SU-DHL-6 (cell line): ENCODE measurements around the gene SPACDR.

Source experiments
- H2AFZ ChIP-seq: fragments of 200-600 bp; sonication (generic); 2 replicates; pipeline ENCODE4 v1.6.1; 2014; ENCODE audit warnings: low read depth, mild to moderate bottlenecking, moderate library complexity, mixed read lengths, antibody characterized with exemption, low read length; ENCODE audit not compliant: severe bottlenecking
- H3F3A ChIP-seq: fragments of 200-600 bp; shearing (Covaris generic); 2 replicates; pipeline ENCODE4 v1.6.0; 2016; ENCODE audit warnings: antibody characterized with exemption, mild to moderate bottlenecking; ENCODE audit not compliant: insufficient read depth
- H3K27ac ChIP-seq: fragments of 200-600 bp; sonication (generic); 2 replicates; pipeline ENCODE4 v1.5.1; 2016; ENCODE audit warnings: low read depth, mild to moderate bottlenecking, low read length, moderate library complexity, mixed read lengths
- H3K27me3 ChIP-seq: fragments of 200-600 bp; sonication (generic), shearing (Covaris generic); 2 replicates; pipeline ENCODE4 v1.6.0; 2014; ENCODE audit warnings: mild to moderate bottlenecking, low read length
- H3K36me3 ChIP-seq: fragments of 200-600 bp; sonication (generic); 2 replicates; pipeline ENCODE4 v1.6.1; 2014; ENCODE audit warnings: mild to moderate bottlenecking, low read length, mixed read lengths
- H3K4me2 ChIP-seq: fragments of 300-600, 200-600 bp; shearing (Covaris generic), sonication (generic); 2 replicates; pipeline ENCODE4 v1.6.0; 2014; ENCODE audit warnings: low read length, low read depth, mild to moderate bottlenecking; ENCODE audit not compliant: poor library complexity, severe bottlenecking
- H3K4me3 ChIP-seq: fragments of 200-600 bp; sonication (generic); 2 replicates; pipeline ENCODE4 v1.5.1; 2014; ENCODE audit warnings: antibody characterized with exemption, low read length, mild to moderate bottlenecking, mixed read lengths; ENCODE audit not compliant: insufficient read depth, poor library complexity, severe bottlenecking
- H3K79me2 ChIP-seq: fragments of 200-600 bp; sonication (generic); 2 replicates; pipeline ENCODE4 v1.6.1; 2014; ENCODE audit warnings: mild to moderate bottlenecking, low read length, moderate library complexity; ENCODE audit not compliant: insufficient read depth
- H3K9ac ChIP-seq: fragments of 200-600 bp; sonication (generic); 2 replicates; pipeline ENCODE4 v1.7.0; 2014; ENCODE audit warnings: mild to moderate bottlenecking, low read length
- H3K9me2 ChIP-seq: fragments of 200-600 bp; sonication (generic); replicated peaks from 2 replicates; pipeline ENCODE4 v1.6.1; 2014; ENCODE audit warnings: low read length; ENCODE audit not compliant: insufficient read depth
- H3K9me3 ChIP-seq: fragments of 200-600 bp; sonication (generic); 2 replicates; pipeline ENCODE4 v1.6.1; 2014; ENCODE audit warnings: low read length, mixed read lengths; ENCODE audit not compliant: insufficient read depth
- H4K20me1 ChIP-seq: fragments of 200-600 bp; sonication (generic); 2 replicates; pipeline ENCODE4 v1.6.1; 2014; ENCODE audit warnings: low read depth, mild to moderate bottlenecking, antibody characterized with exemption, low read length, moderate library complexity, mixed read lengths
- EZH2phosphoT487 ChIP-seq: fragments of 200-600 bp; sonication (generic), shearing (Covaris generic); conservative IDR thresholded peaks from 2 replicates; pipeline ENCODE4 v1.6.1; 2018; ENCODE audit warnings: mild to moderate bottlenecking, antibody characterized with exemption, low read length, moderate library complexity, mixed read lengths
- TF ChIP-seq, protein P1 (sequence below): fragments of 200-600 bp; sonication (generic); IDR thresholded peaks from one replicate; pipeline ENCODE4 v1.5.1; 2017; ENCODE audit warnings: antibody characterized with exemption, mild to moderate bottlenecking, low read length, moderate library complexity; ENCODE audit not compliant: insufficient read depth, poor library complexity, severe bottlenecking

SPACDR gene

DNA sequence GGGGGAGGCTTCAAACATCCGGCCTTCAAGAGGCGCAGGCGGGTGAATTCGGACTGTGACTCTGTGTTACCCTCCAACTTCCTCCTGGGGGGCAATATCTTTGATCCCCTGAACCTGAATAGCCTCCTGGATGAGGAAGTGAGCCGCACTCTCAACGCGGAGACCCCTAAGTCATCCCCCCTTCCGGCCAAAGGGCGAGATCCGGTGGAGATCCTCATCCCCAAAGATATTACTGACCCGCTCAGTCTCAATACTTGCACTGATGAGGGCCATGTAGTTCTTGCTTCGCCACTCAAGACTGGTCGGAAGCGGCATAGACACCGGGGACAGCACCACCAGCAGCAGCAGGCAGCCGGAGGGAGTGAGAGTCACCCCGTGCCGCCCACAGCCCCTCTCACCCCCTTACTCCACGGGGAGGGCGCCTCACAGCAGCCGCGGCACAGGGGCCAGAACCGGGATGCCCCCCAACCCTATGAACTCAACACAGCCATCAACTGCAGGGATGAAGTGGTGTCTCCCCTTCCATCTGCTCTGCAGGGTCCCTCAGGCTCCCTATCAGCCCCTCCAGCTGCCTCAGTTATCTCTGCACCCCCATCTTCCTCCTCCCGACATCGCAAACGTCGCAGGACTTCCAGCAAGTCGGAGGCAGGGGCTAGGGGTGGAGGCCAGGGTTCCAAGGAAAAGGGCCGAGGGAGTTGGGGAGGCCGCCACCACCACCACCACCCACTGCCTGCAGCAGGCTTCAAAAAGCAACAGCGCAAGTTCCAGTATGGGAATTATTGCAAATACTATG, 33.4 kb downstream of the SPACDR start:
- no peaks in the 10 kb centered on the region for H3K9me3 ChIP-seq
- no peaks in the 10 kb centered on the region for H3K27me3 ChIP-seq
- peak overlapping the region; percentile 88 for H3K4me3 ChIP-seq
- peak overlapping the region; percentile 76 for H3K4me2 ChIP-seq
- TF ChIP-seq, protein P1, sequence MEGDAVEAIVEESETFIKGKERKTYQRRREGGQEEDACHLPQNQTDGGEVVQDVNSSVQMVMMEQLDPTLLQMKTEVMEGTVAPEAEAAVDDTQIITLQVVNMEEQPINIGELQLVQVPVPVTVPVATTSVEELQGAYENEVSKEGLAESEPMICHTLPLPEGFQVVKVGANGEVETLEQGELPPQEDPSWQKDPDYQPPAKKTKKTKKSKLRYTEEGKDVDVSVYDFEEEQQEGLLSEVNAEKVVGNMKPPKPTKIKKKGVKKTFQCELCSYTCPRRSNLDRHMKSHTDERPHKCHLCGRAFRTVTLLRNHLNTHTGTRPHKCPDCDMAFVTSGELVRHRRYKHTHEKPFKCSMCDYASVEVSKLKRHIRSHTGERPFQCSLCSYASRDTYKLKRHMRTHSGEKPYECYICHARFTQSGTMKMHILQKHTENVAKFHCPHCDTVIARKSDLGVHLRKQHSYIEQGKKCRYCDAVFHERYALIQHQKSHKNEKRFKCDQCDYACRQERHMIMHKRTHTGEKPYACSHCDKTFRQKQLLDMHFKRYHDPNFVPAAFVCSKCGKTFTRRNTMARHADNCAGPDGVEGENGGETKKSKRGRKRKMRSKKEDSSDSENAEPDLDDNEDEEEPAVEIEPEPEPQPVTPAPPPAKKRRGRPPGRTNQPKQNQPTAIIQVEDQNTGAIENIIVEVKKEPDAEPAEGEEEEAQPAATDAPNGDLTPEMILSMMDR = no peak
- no peak for TF ChIP-seq EZH2phosphoT487
- peak overlapping the region; percentile 99 for H3K9ac ChIP-seq
- no peaks in the 10 kb centered on the region for H3K9me2 ChIP-seq
- peak overlapping the region; percentile 96 for H3K27ac ChIP-seq
- no peaks in the 10 kb centered on the region for H3K36me3 ChIP-seq
- no peak overlapping the region for H2AFZ ChIP-seq
- H4K20me1 ChIP-seq = no peaks in the 10 kb centered on the region
- peaks cover 39% of the 10 kb centered on the region for H3K79me2 ChIP-seq
- H3F3A ChIP-seq = peaks cover 68% of the 10 kb centered on the region

DNA sequence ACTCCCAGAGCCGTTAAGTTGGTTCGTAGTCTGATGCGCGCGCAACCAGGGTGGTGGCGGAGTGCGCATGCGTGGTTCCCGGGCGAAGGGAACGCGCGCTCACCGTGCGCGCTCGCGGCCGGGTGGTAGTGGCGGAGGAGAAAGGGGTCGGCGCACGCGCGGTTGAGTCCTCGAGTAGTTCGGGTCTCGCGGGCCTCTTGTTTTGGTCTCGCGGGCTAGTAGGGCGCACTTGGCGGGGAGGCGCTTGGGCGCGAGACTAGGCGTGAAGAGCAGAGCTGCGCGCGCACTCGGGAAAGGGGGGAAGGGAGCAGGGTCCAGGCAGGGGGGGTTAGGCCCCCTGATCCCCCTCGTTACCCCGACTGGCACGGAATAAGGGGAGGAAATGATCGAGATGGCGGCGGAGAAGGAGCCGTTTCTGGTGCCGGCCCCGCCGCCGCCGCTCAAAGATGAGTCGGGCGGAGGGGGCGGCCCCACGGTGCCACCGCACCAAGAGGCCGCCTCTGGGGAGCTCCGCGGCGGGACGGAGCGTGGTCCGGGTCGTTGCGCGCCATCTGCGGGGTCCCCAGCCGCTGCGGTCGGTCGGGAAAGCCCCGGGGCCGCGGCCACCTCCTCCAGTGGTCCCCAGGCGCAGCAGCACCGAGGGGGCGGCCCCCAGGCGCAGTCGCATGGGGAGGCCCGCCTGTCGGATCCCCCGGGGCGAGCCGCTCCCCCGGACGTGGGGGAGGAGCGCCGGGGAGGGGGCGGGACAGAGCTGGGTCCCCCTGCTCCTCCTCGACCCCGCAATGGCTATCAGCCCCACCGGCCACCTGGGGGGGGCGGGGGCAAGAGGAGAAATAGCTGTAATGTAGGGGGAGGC, 34.2 kb downstream of the SPACDR start, which contains the start of gene MEPCE:
Gene MEPCE, plus strand, starts transcription at position 195 of the 856 bp plus-strand sequence. Its CDS starts 188 bp downstream, at position 383.
- Histone ChIP-seq H3K4me2 (peak within 1 kb of the TSS; percentile 76), H3K9me3 (no peaks in the 10 kb centered on the region), H3F3A (peaks cover 68% of the 10 kb centered on the region), H3K79me2 (peaks cover 31% of the 10 kb centered on the region), H4K20me1 (no peaks in the 10 kb centered on the region), H3K36me3 (no peaks in the 10 kb centered on the region), H3K27ac (peak within 1 kb of the TSS; percentile 96), H3K27me3 (no peaks in the 10 kb centered on the region), H3K9me2 (no peaks in the 10 kb centered on the region), H3K9ac (peak within 1 kb of the TSS; percentile 99), H3K4me3 (peak within 1 kb of the TSS; percentile 88), H2AFZ (no peak within 1 kb of the TSS)
- no peak for TF ChIP-seq EZH2phosphoT487

DNA sequence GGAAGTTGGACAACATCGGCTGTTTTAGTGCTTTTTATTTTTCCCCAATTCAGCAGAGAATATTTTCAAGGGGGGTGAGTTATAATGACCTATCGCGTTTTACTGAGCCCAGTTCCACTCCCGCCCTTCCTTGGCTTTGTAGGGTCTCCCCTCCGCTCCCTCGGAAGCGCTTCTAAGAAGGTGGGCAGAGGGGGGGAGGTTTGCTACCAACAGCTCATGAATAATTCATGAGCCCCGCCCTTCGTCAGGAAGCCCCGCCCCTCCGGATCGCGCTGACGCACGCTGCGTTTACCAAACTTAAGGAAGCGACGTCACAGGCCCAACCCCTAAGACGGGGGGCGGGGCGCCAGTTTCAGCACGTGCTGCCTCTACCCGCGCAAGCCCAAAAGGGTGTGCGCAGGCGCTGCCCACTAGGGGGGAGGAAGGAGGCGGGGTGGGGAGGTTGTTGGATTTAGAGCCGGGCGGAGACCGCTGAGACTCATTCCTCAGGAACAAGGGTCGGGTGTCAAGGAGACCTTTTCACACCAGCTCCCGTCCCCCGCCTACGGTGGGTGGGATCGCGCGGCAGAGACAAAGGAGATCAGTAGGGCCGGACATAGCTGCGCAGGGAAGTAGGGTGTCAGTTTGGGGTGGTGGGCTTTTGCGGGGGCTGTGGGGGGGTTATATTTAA, 35.0 kb downstream of the SPACDR start:
- Histone ChIP-seq H3K4me2 (peak overlapping the region; percentile 76), H3K9ac (peak overlapping the region; percentile 99), H3K9me2 (no peaks in the 10 kb centered on the region), H3K79me2 (peaks cover 27% of the 10 kb centered on the region), H3K27me3 (no peaks in the 10 kb centered on the region), H2AFZ (no peak overlapping the region), H3K9me3 (no peaks in the 10 kb centered on the region), H3K4me3 (peak overlapping the region; percentile 88), H4K20me1 (no peaks in the 10 kb centered on the region), H3F3A (peaks cover 63% of the 10 kb centered on the region), H3K27ac (peak overlapping the region; percentile 96), H3K36me3 (no peaks in the 10 kb centered on the region)
- no peak for TF ChIP-seq EZH2phosphoT487
- TF ChIP-seq, protein P1 = no peak
